HG03097 (cell line): ENCODE data around the gene ANKRD36C.
"Not testable (repeated sequence)": the region's sequence is repeated elsewhere in the genome, so short reads cannot be mapped to it uniquely, and the experiment has no call there.

Experiments used
- ATAC-seq: cut with Tn5 transposase; IDR thresholded peaks from one replicate; pipeline ENCODE4 v1.9.1; 2021; ENCODE audit not compliant: unreplicated experiment, low FRiP score

The ANKRD36C gene

GRCh38 chr2:96009833-96010232 is 18.2 kb upstream of the ANKRD36C start:
- ATAC-seq: peak; percentile 10

- ATAC-seq: not testable (repeated sequence)
Observed at GRCh38 chr2:96008051-96008450, 16.4 kb upstream of the ANKRD36C start.

- ATAC-seq: not testable (repeated sequence)
Observed at GRCh38 chr2:96006248-96006647, 14.6 kb upstream of the ANKRD36C start.

GRCh38 chr2:95992520-95993272 is 1.1 kb upstream of the ANKRD36C start:
- ATAC-seq: peak; percentile 52

GRCh38 chr2:95992102-95992501 is 478 bp upstream of the ANKRD36C start:
- peak; percentile 37 for ATAC-seq

GRCh38 chr2:95990884-95991283 is 740 bp downstream of the ANKRD36C start:
- not testable (repeated sequence) for ATAC-seq

GRCh38 chr2:95951662-95952061 is 40.0 kb downstream of the ANKRD36C start:
- ATAC-seq: not testable (repeated sequence)

- ATAC-seq: not testable (repeated sequence)
Observed at GRCh38 chr2:95948039-95948438, 43.6 kb downstream of the ANKRD36C start.

GRCh38 chr2:95939947-95940346 is 51.7 kb downstream of the ANKRD36C start:
- ATAC-seq: not testable (repeated sequence)

- ATAC-seq: not testable (repeated sequence)
Observed at GRCh38 chr2:95930740-95931139, 60.9 kb downstream of the ANKRD36C start.

- ATAC-seq: not testable (repeated sequence)
Observed at GRCh38 chr2:95917007-95917406, 74.6 kb downstream of the ANKRD36C start.

GRCh38 chr2:95915131-95915530 is 76.5 kb downstream of the ANKRD36C start:
- ATAC-seq: not testable (repeated sequence)

- ATAC-seq: not testable (repeated sequence)
Observed at GRCh38 chr2:95911431-95911830, 80.2 kb downstream of the ANKRD36C start.

GRCh38 chr2:95894443-95894842 is 97.2 kb downstream of the ANKRD36C start:
- not testable (repeated sequence) for ATAC-seq

GRCh38 chr2:95867929-95868328 is 123.7 kb downstream of the ANKRD36C start:
- ATAC-seq: not testable (repeated sequence)

- ATAC-seq: not testable (repeated sequence)
Observed at GRCh38 chr2:95867047-95867677, 124.5 kb downstream of the ANKRD36C start.

GRCh38 chr2:95862121-95862520 is 129.5 kb downstream of the ANKRD36C start:
- ATAC-seq: not testable (repeated sequence)

- ATAC-seq: no peak
Observed at GRCh38 chr2:95836151-95836550, 155.5 kb downstream of the ANKRD36C start.

- not testable (repeated sequence) for ATAC-seq
Observed at GRCh38 chr2:95834077-95835013, 157.3 kb downstream of the ANKRD36C start.

- not testable (repeated sequence) for ATAC-seq
Observed at GRCh38 chr2:95824218-95824617, 167.4 kb downstream of the ANKRD36C start.

- ATAC-seq: not testable (repeated sequence)
Observed at GRCh38 chr2:95817521-95817920, 174.1 kb downstream of the ANKRD36C start.
